Measurements from ENCODE around the gene MALSU1.

The MALSU1 gene

GRCh38 chr7:23335136-23335535, 36.0 kb downstream of the MALSU1 start:
- Histone ChIP-seq H3K36me3 (ENCODE audit: control insufficient read depth in 1 of 2, insufficient read depth in 2 of 2, low read length in 2 of 2) (no peaks in the 10 kb centered on the region), H3K9ac (ENCODE audit: low read depth in 1 of 2, low read length in 2 of 2) (no peak overlapping the region), H3K9me3 (ENCODE audit: control insufficient read depth in 1 of 2, low read length in 2 of 2) (no peaks in the 10 kb centered on the region), H3K27ac (ENCODE audit: low read depth, low read length) (no peak overlapping the region), H3K27me3 (ENCODE audit: control insufficient read depth in 1 of 2, insufficient read depth in 2 of 2, low read length in 2 of 2) (peaks cover 3 to 4% of the 10 kb centered on the region in 2 donors), H3K4me1 (ENCODE audit: control insufficient read depth in 1 of 2, insufficient read depth in 2 of 2, low read length in 2 of 2) (peaks cover 10 to 31% of the 10 kb centered on the region in 2 donors), H3K4me3 (ENCODE audit: low read depth in 1 of 2, low read length in 2 of 2) (no peak overlapping the region)

DNA sequence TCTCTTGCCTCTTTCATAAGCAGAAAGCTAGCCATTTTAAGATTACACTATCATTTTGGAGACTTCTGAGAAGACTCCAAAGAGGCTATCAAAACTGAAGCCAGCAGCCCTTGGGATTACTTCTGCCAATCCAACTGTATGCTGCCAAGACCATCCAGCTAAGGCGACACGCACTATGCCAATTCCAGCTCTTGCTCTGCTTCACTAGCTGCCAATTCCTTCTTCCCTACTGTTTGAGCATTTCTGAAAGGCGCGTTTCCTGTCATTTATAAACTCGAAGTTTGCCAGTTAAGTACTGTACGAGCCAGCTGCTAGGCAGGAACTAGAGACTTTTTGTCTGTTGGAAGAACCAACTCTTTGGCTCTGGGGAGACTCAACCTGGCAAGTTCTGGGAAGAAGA, 36.5 kb downstream of the MALSU1 start:
- H3K4me1 ChIP-seq (ENCODE audit: control insufficient read depth in 1 of 2, insufficient read depth in 2 of 2, low read length in 2 of 2): peaks cover 10 to 31% of the 10 kb centered on the region in 2 donors
- no peak overlapping the region for H3K4me3 ChIP-seq (ENCODE audit: low read depth in 1 of 2, low read length in 2 of 2)
- no peaks in the 10 kb centered on the region for H3K36me3 ChIP-seq (ENCODE audit: control insufficient read depth in 1 of 2, insufficient read depth in 2 of 2, low read length in 2 of 2)
- H3K27ac ChIP-seq (ENCODE audit: low read depth, low read length): no peak overlapping the region
- no peaks in the 10 kb centered on the region for H3K9me3 ChIP-seq (ENCODE audit: control insufficient read depth in 1 of 2, low read length in 2 of 2)
- H3K9ac ChIP-seq (ENCODE audit: low read depth in 1 of 2, low read length in 2 of 2): no peak overlapping the region
- peaks cover 3 to 4% of the 10 kb centered on the region in 2 donors for H3K27me3 ChIP-seq (ENCODE audit: control insufficient read depth in 1 of 2, insufficient read depth in 2 of 2, low read length in 2 of 2)

GRCh38 chr7:23336086-23336485, 36.9 kb downstream of the MALSU1 start:
- Histone ChIP-seq H3K27me3 (ENCODE audit: control insufficient read depth in 1 of 2, insufficient read depth in 2 of 2, low read length in 2 of 2) (peaks cover 3 to 4% of the 10 kb centered on the region in 2 donors), H3K9ac (ENCODE audit: low read depth in 1 of 2, low read length in 2 of 2) (no peak overlapping the region)

DNA sequence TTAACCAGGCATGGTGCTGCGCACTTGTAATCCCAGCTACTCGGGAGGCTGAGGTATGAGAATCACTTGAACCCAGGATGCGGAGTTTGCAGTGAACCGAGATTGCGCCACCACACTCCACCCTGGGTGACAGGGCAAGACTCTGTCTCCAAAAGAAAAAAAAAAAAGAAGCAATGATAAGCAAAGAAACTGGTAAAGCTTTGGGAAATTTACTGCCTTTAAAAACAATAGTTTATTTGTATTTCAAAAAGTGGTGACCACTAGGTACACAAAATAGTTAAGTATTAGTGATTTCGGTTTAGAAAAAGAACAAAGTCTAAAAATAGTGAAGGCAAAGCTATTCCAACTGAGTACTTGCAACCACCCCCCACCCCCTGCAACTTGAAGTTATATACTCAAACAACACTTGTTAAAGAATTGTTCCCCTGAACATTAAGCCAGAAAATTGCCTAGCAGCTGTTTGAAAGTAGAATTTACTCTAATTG, 37.7 kb downstream of the MALSU1 start:
- Histone ChIP-seq H3K9ac (ENCODE audit: low read depth in 1 of 2, low read length in 2 of 2) (no peak overlapping the region), H3K36me3 (ENCODE audit: control insufficient read depth in 1 of 2, insufficient read depth in 2 of 2, low read length in 2 of 2) (no peaks in the 10 kb centered on the region), H3K4me1 (ENCODE audit: control insufficient read depth in 1 of 2, insufficient read depth in 2 of 2, low read length in 2 of 2) (peaks cover 10 to 31% of the 10 kb centered on the region in 2 donors), H3K4me3 (ENCODE audit: low read depth in 1 of 2, low read length in 2 of 2) (no peak overlapping the region), H3K27ac (ENCODE audit: low read depth, low read length) (no peak overlapping the region), H3K9me3 (ENCODE audit: control insufficient read depth in 1 of 2, low read length in 2 of 2) (no peaks in the 10 kb centered on the region), H3K27me3 (ENCODE audit: control insufficient read depth in 1 of 2, insufficient read depth in 2 of 2, low read length in 2 of 2) (peaks cover 3 to 4% of the 10 kb centered on the region in 2 donors)

More at GRCh38 chr7:23336086-23336485, 36.9 kb downstream of the MALSU1 start:
- Histone ChIP-seq H3K36me3 (ENCODE audit: control insufficient read depth in 1 of 2, insufficient read depth in 2 of 2, low read length in 2 of 2) (no peaks in the 10 kb centered on the region), H3K4me3 (ENCODE audit: low read depth in 1 of 2, low read length in 2 of 2) (no peak overlapping the region), H3K9me3 (ENCODE audit: control insufficient read depth in 1 of 2, low read length in 2 of 2) (no peaks in the 10 kb centered on the region), H3K27ac (ENCODE audit: low read depth, low read length) (no peak overlapping the region), H3K4me1 (ENCODE audit: control insufficient read depth in 1 of 2, insufficient read depth in 2 of 2, low read length in 2 of 2) (peaks cover 10 to 31% of the 10 kb centered on the region in 2 donors)

- Histone ChIP-seq H3K4me3 (ENCODE audit: low read depth in 1 of 2, low read length in 2 of 2) (no peak overlapping the region), H3K9me3 (ENCODE audit: control insufficient read depth in 1 of 2, low read length in 2 of 2) (no peaks in the 10 kb centered on the region), H3K27me3 (ENCODE audit: control insufficient read depth in 1 of 2, insufficient read depth in 2 of 2, low read length in 2 of 2) (peaks cover 3 to 4% of the 10 kb centered on the region in 2 donors), H3K36me3 (ENCODE audit: control insufficient read depth in 1 of 2, insufficient read depth in 2 of 2, low read length in 2 of 2) (no peaks in the 10 kb centered on the region), H3K9ac (ENCODE audit: low read depth in 1 of 2, low read length in 2 of 2) (no peak overlapping the region), H3K27ac (ENCODE audit: low read depth, low read length) (no peak overlapping the region), H3K4me1 (ENCODE audit: control insufficient read depth in 1 of 2, insufficient read depth in 2 of 2, low read length in 2 of 2) (peaks cover 10 to 30% of the 10 kb centered on the region in 2 donors)
Observed at GRCh38 chr7:23337374-23337773, 38.2 kb downstream of the MALSU1 start.

DNA sequence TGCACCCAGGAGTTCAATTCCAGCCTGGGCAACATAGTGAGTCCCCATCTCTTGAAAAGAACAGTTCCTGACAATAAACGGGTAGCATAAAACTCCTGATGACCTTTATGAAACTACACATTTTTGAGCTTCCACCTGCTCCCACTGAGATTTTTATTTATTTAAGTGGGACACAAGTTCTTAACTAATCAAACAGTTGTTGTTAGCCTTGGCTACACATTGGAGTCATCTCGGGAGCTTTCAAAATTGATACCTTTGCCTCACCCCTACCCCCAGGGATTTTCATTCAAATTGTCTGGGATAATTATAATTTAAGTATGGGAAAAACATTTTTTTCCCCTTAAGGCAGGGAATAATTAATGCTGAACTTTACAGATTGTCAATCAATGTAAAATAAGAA, 39.3 kb downstream of the MALSU1 start:
- H3K27me3 ChIP-seq (ENCODE audit: control insufficient read depth in 1 of 2, insufficient read depth in 2 of 2, low read length in 2 of 2): peaks cover 3 to 4% of the 10 kb centered on the region in 2 donors

DNA sequence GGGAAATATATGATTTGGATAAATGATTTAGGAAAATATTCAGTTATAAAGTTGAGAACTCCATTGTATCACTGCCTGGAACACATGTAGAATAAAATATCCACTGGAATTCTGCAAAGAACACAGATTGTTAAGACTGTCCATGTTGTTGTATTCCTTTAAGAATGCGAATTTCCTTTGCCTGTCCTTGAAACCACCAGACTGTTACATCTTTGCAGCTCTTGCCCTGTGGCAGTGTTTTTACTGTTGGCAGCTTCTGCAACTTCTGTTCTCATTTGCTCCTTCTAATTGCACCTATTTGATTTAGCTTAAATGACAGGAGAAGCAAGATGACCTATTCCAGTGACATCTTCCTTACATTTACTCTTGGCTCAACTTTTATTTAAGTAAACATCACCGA, 39.7 kb downstream of the MALSU1 start:
- H3K4me3 ChIP-seq (ENCODE audit: low read depth in 1 of 2, low read length in 2 of 2): no peak overlapping the region
- no peaks in the 10 kb centered on the region for H3K36me3 ChIP-seq (ENCODE audit: control insufficient read depth in 1 of 2, insufficient read depth in 2 of 2, low read length in 2 of 2)
- peaks cover 3 to 4% of the 10 kb centered on the region in 2 donors for H3K27me3 ChIP-seq (ENCODE audit: control insufficient read depth in 1 of 2, insufficient read depth in 2 of 2, low read length in 2 of 2)
- H3K4me1 ChIP-seq (ENCODE audit: control insufficient read depth in 1 of 2, insufficient read depth in 2 of 2, low read length in 2 of 2): peaks cover 3 to 16% of the 10 kb centered on the region in 2 donors
- H3K27ac ChIP-seq (ENCODE audit: low read depth, low read length): no peak overlapping the region
- H3K9me3 ChIP-seq (ENCODE audit: control insufficient read depth in 1 of 2, low read length in 2 of 2): no peaks in the 10 kb centered on the region
- H3K9ac ChIP-seq (ENCODE audit: low read depth in 1 of 2, low read length in 2 of 2): no peak overlapping the region

More for the DNA sequence above, 39.3 kb downstream of the MALSU1 start:
- no peak overlapping the region for H3K9ac ChIP-seq (ENCODE audit: low read depth in 1 of 2, low read length in 2 of 2)
- no peak overlapping the region for H3K4me3 ChIP-seq (ENCODE audit: low read depth in 1 of 2, low read length in 2 of 2)
- H3K36me3 ChIP-seq (ENCODE audit: control insufficient read depth in 1 of 2, insufficient read depth in 2 of 2, low read length in 2 of 2): no peaks in the 10 kb centered on the region
- H3K4me1 ChIP-seq (ENCODE audit: control insufficient read depth in 1 of 2, insufficient read depth in 2 of 2, low read length in 2 of 2): peaks cover 7 to 20% of the 10 kb centered on the region in 2 donors
- no peak overlapping the region for H3K27ac ChIP-seq (ENCODE audit: low read depth, low read length)
- no peaks in the 10 kb centered on the region for H3K9me3 ChIP-seq (ENCODE audit: control insufficient read depth in 1 of 2, low read length in 2 of 2)

- Histone ChIP-seq H3K9me3 (ENCODE audit: control insufficient read depth in 1 of 2, low read length in 2 of 2) (no peaks in the 10 kb centered on the region), H3K27ac (ENCODE audit: low read depth, low read length) (no peak overlapping the region), H3K9ac (ENCODE audit: low read depth in 1 of 2, low read length in 2 of 2) (no peak overlapping the region), H3K36me3 (ENCODE audit: control insufficient read depth in 1 of 2, insufficient read depth in 2 of 2, low read length in 2 of 2) (no peaks in the 10 kb centered on the region), H3K4me1 (ENCODE audit: control insufficient read depth in 1 of 2, insufficient read depth in 2 of 2, low read length in 2 of 2) (no peaks in the 10 kb centered on the region), H3K27me3 (ENCODE audit: control insufficient read depth in 1 of 2, insufficient read depth in 2 of 2, low read length in 2 of 2) (peaks cover 3 to 4% of the 10 kb centered on the region in 2 donors), H3K4me3 (ENCODE audit: low read depth in 1 of 2, low read length in 2 of 2) (no peak overlapping the region)
Observed at GRCh38 chr7:23341846-23342598, 42.9 kb downstream of the MALSU1 start.

GRCh38 chr7:23343102-23343501, 44.0 kb downstream of the MALSU1 start:
- H3K36me3 ChIP-seq (ENCODE audit: control insufficient read depth in 1 of 2, insufficient read depth in 2 of 2, low read length in 2 of 2): no peaks in the 10 kb centered on the region
- H3K4me1 ChIP-seq (ENCODE audit: control insufficient read depth in 1 of 2, insufficient read depth in 2 of 2, low read length in 2 of 2): no peaks in the 10 kb centered on the region
- H3K9ac ChIP-seq (ENCODE audit: low read depth in 1 of 2, low read length in 2 of 2): no peak overlapping the region
- H3K27ac ChIP-seq (ENCODE audit: low read depth, low read length): no peak overlapping the region
- H3K27me3 ChIP-seq (ENCODE audit: control insufficient read depth in 1 of 2, insufficient read depth in 2 of 2, low read length in 2 of 2): peaks cover 3 to 4% of the 10 kb centered on the region in 2 donors
- no peaks in the 10 kb centered on the region for H3K9me3 ChIP-seq (ENCODE audit: control insufficient read depth in 1 of 2, low read length in 2 of 2)
- H3K4me3 ChIP-seq (ENCODE audit: low read depth in 1 of 2, low read length in 2 of 2): no peak overlapping the region

- Histone ChIP-seq H3K9me3 (ENCODE audit: control insufficient read depth in 1 of 2, low read length in 2 of 2) (no peaks in the 10 kb centered on the region), H3K9ac (ENCODE audit: low read depth in 1 of 2, low read length in 2 of 2) (no peak overlapping the region), H3K27ac (ENCODE audit: low read depth, low read length) (no peak overlapping the region), H3K4me3 (ENCODE audit: low read depth in 1 of 2, low read length in 2 of 2) (no peak overlapping the region), H3K36me3 (ENCODE audit: control insufficient read depth in 1 of 2, insufficient read depth in 2 of 2, low read length in 2 of 2) (no peaks in the 10 kb centered on the region), H3K27me3 (ENCODE audit: control insufficient read depth in 1 of 2, insufficient read depth in 2 of 2, low read length in 2 of 2) (peaks cover 2 to 3% of the 10 kb centered on the region in 2 donors), H3K4me1 (ENCODE audit: control insufficient read depth in 1 of 2, insufficient read depth in 2 of 2, low read length in 2 of 2) (no peaks in the 10 kb centered on the region)
Observed at GRCh38 chr7:23343806-23344475, 44.8 kb downstream of the MALSU1 start.
